ENCODE results near the gene MYRIP. TPM values are rescaled to one million over a fixed set of nuclear protein-coding genes. Genes with fewer than 3 reads are reported as not detected.

Gene MYRIP
- total RNA-seq, 1 donor from 2014 or later, result 0.54 TPM

- DNase-seq (ENCODE audit: low read depth, low spot score), result no peak
- H3K27me3 Mint-ChIP-seq (ENCODE audit: low read depth), result peaks cover 4% of the 10 kb centered on the region
- H3K27ac Mint-ChIP-seq (ENCODE audit: unreplicated experiment), result no peak overlapping the region
- H3K4me1 Mint-ChIP-seq, result peaks cover 4% of the 10 kb centered on the region
- no peaks in the 10 kb centered on the region for H3K36me3 Mint-ChIP-seq (ENCODE audit: low read depth)
- no peaks in the 10 kb centered on the region for H3K9me3 Mint-ChIP-seq
- H3K4me3 Mint-ChIP-seq, result no peak overlapping the region
- TF ChIP-seq CTCF (conservative IDR thresholded peaks at IDR 0.05), result no peak
Observed at GRCh38 chr3:40178012-40178594, 368.7 kb downstream of the MYRIP start.

DNA sequence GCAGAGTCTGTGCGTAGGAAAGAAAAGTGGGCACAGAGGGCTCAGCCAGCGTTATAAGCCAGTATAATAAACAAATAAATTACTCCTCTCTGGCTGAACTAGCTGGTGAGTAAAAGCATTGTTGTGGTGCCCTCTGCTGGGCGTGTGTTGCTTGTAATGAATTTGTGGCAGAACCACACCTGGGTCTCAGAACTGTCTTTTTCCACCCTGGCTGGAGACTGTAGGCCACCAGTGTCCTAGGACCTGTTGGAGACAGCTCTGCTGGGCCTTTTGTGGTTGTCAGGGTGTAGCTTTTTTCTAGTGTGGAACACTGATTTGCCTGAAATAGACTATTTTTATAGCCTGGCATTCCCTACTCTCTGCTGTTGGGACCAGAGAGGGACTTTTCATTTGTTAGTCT is 369.6 kb downstream of the MYRIP start:
- DNase-seq (ENCODE audit: low read depth, low spot score), result peak; percentile 74
- Mint-ChIP-seq H3K27me3 (ENCODE audit: low read depth) (no peaks in the 10 kb centered on the region), H3K36me3 (ENCODE audit: low read depth) (no peaks in the 10 kb centered on the region), H3K4me1 (no peaks in the 10 kb centered on the region), H3K4me3 (no peak overlapping the region), H3K27ac (ENCODE audit: unreplicated experiment) (no peak overlapping the region), H3K9me3 (no peaks in the 10 kb centered on the region)
- TF ChIP-seq CTCF (conservative IDR thresholded peaks at IDR 0.05), result peak; percentile 88

GRCh38 chr3:40181182-40181581 is 371.8 kb downstream of the MYRIP start:
- Mint-ChIP-seq H3K4me3 (no peak overlapping the region), H3K27me3 (ENCODE audit: low read depth) (no peaks in the 10 kb centered on the region), H3K27ac (ENCODE audit: unreplicated experiment) (no peak overlapping the region), H3K36me3 (ENCODE audit: low read depth) (no peaks in the 10 kb centered on the region), H3K4me1 (no peaks in the 10 kb centered on the region), H3K9me3 (no peaks in the 10 kb centered on the region)
- no peak for DNase-seq (ENCODE audit: low read depth, low spot score)
- TF ChIP-seq CTCF (conservative IDR thresholded peaks at IDR 0.05), result peak; percentile 20

DNA sequence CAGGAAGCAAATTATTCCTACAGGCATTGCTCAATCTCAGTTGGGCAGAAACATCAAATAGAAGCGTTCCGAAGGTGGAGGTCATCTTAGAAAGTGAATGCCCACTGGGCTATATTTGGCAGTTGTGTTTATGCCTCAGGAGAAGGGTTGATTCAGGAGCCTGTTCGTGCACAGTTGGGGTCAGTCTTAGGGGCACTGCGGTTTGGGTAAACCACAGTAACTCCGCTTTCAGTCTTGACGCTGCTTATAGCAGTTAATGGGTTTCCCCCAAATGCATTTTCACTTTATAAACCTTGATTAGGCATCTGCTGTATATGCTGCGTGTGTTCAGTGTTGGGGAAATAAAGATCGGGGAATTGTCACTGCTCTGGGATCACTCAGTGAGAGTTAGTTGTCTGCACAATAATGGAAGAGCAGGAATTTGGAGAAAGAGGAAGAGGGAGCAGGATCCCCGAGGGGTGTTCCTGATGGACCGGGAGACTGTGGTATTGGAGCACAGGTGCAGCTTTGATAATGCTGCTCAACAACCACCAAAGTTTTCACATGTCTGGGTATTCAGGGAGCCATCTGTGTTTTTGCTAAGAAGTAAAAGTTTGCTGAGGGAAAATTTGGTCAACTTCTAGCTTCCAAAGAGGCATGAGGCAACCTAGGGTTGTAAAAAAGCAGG is 375.8 kb downstream of the MYRIP start:
- no peak overlapping the region for H3K4me3 Mint-ChIP-seq
- no peaks in the 10 kb centered on the region for H3K9me3 Mint-ChIP-seq
- no peaks in the 10 kb centered on the region for H3K4me1 Mint-ChIP-seq
- H3K27ac Mint-ChIP-seq (ENCODE audit: unreplicated experiment), result no peak overlapping the region
- H3K36me3 Mint-ChIP-seq (ENCODE audit: low read depth), result no peaks in the 10 kb centered on the region
- no peaks in the 10 kb centered on the region for H3K27me3 Mint-ChIP-seq (ENCODE audit: low read depth)
- no peak for DNase-seq (ENCODE audit: low read depth, low spot score)
- TF ChIP-seq CTCF (conservative IDR thresholded peaks at IDR 0.05), result no peak

DNA sequence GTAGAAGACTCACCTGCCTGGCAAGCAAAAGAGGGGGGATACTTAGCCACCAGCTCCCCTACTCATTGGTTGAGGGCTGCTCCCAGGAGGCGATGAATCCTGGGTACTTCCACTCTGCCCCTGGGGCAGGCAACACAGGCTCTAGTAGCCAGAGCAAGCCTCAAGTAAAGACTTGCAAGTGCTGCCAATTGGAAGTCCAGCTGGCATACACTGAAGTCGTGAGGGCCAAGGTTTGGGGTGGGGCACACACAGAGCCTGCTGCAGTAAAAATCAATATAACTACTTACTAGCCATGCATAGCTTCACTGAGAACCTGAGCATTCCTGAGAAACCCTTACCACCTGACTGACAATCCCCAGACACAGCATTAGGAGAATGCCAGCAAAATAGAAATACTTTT is 377.1 kb downstream of the MYRIP start:
- H3K9me3 Mint-ChIP-seq, result no peaks in the 10 kb centered on the region
- no peaks in the 10 kb centered on the region for H3K36me3 Mint-ChIP-seq (ENCODE audit: low read depth)
- H3K4me1 Mint-ChIP-seq, result no peaks in the 10 kb centered on the region
- H3K27ac Mint-ChIP-seq (ENCODE audit: unreplicated experiment), result no peak overlapping the region
- DNase-seq (ENCODE audit: low read depth, low spot score), result no peak
- H3K27me3 Mint-ChIP-seq (ENCODE audit: low read depth), result no peaks in the 10 kb centered on the region
- no peak for TF ChIP-seq CTCF (conservative IDR thresholded peaks at IDR 0.05)
- H3K4me3 Mint-ChIP-seq, result no peak overlapping the region
